D341Med (cell line): ENCODE results near the gene MYH14.

Source experiments
- DNase-seq: peaks from one replicate; pipeline ENCODE4 v3.0.0; 2012; ENCODE audit warnings: low spot score

MYH14 gene

GRCh38 chr19:50203281-50204080 lies at the start of gene MYH14:
MYH14 (plus strand) TSS chr19:50203622; CDS start chr19:50210366, 6,744 bp downstream.
- DNase-seq, result peak; percentile 100

GRCh38 chr19:50154529-50154928 lies 48.9 kb upstream of the MYH14 start:
- DNase-seq, result no peak

- DNase-seq, result no peak
Observed at GRCh38 chr19:50155520-50156109, 47.8 kb upstream of the MYH14 start.

GRCh38 chr19:50158577-50158976 lies 44.8 kb upstream of the MYH14 start:
- no peak for DNase-seq

- DNase-seq, result no peak
Observed at GRCh38 chr19:50159078-50159477, 44.3 kb upstream of the MYH14 start.

- no peak for DNase-seq
Observed at GRCh38 chr19:50162988-50163387, 40.4 kb upstream of the MYH14 start, which contains the start of gene IZUMO2. IZUMO2 (minus strand) TSS chr19:50163281; CDS start chr19:50163194, 87 bp downstream.

- DNase-seq, result no peak
Observed at GRCh38 chr19:50167314-50167721, 36.1 kb upstream of the MYH14 start.

GRCh38 chr19:50171752-50172151 lies 31.7 kb upstream of the MYH14 start:
- no peak for DNase-seq

- DNase-seq, result no peak
Observed at GRCh38 chr19:50172726-50173125, 30.7 kb upstream of the MYH14 start.

- DNase-seq, result no peak
Observed at GRCh38 chr19:50173127-50173526, 30.3 kb upstream of the MYH14 start.

- no peak for DNase-seq
Observed at GRCh38 chr19:50174100-50174793, 29.2 kb upstream of the MYH14 start.

- no peak for DNase-seq
Observed at GRCh38 chr19:50175924-50176323, 27.5 kb upstream of the MYH14 start.

GRCh38 chr19:50176775-50177174 lies 26.6 kb upstream of the MYH14 start:
- no peak for DNase-seq

GRCh38 chr19:50178320-50178719 lies 25.1 kb upstream of the MYH14 start:
- no peak for DNase-seq

- no peak for DNase-seq
Observed at GRCh38 chr19:50178859-50179537, 24.4 kb upstream of the MYH14 start.

GRCh38 chr19:50181121-50181520 lies 22.3 kb upstream of the MYH14 start:
- DNase-seq, result no peak

GRCh38 chr19:50184196-50184595 lies 19.2 kb upstream of the MYH14 start:
- no peak for DNase-seq

- DNase-seq, result no peak
Observed at GRCh38 chr19:50187937-50188336, 15.5 kb upstream of the MYH14 start.

- DNase-seq, result no peak
Observed at GRCh38 chr19:50189331-50189730, 14.1 kb upstream of the MYH14 start.

GRCh38 chr19:50190439-50190891 lies 13.0 kb upstream of the MYH14 start:
- DNase-seq, result no peak

- no peak for DNase-seq
Observed at GRCh38 chr19:50191216-50191615, 12.2 kb upstream of the MYH14 start.

- no peak for DNase-seq
Observed at GRCh38 chr19:50192463-50193211, 10.8 kb upstream of the MYH14 start.
